Mesothelial cell of epicardium (in vitro differentiated cells): Measurements from ENCODE around the gene CCDC34. TPM values are rescaled to one million over a fixed set of nuclear protein-coding genes. Genes with fewer than 3 reads are reported as not detected.

Source experiments
- DNase-seq, 2 experiments: peaks; one replicate each; pipeline ENCODE4 v3.0.0; 2021; ENCODE audit warnings: low spot score in 2 of 2; ENCODE audit not compliant: unreplicated experiment in 2 of 2
- H3K27ac Mint-ChIP-seq: 2 replicates; pipeline ENCODE4 v1.8.0; 2021; ENCODE audit warnings: mixed read lengths
- H3K27me3 Mint-ChIP-seq: 2 replicates; pipeline ENCODE4 v1.8.0; 2021; ENCODE audit warnings: low read depth, mixed read lengths
- H3K36me3 Mint-ChIP-seq: 2 replicates; pipeline ENCODE4 v1.8.0; 2021; ENCODE audit warnings: mixed read lengths
- H3K4me1 Mint-ChIP-seq: 2 replicates; pipeline ENCODE4 v1.8.0; 2021; ENCODE audit warnings: mixed read lengths
- H3K4me3 Mint-ChIP-seq: 2 replicates; pipeline ENCODE4 v1.8.0; 2021; ENCODE audit warnings: mild to moderate bottlenecking, moderate library complexity, mixed read lengths
- H3K9me3 Mint-ChIP-seq: 2 replicates; pipeline ENCODE4 v1.8.0; 2021; ENCODE audit warnings: mixed read lengths
- CTCF ChIP-seq: fragments of 200-600 bp; sonication (generic); IDR thresholded peaks from one replicate; pipeline ENCODE4 v1.5.0; 2021; ENCODE audit warnings: antibody characterized with exemption; ENCODE audit not compliant: unreplicated experiment
- total RNA-seq: library from RNA; stranded (reverse); gene quantifications from 3 replicates; pipeline ENCODE4 v1.2.1, GENCODE V29; 2021

CCDC34 gene
- total RNA-seq, 1 donor from 2014 or later, result 13.9 TPM

- no peak for DNase-seq
- no peaks in the 10 kb centered on the region for H3K27me3 Mint-ChIP-seq
- H3K36me3 Mint-ChIP-seq, result no peaks in the 10 kb centered on the region
- H3K27ac Mint-ChIP-seq, result no peak overlapping the region
- no peak for TF ChIP-seq CTCF
- H3K4me3 Mint-ChIP-seq, result no peak overlapping the region
- H3K9me3 Mint-ChIP-seq, result peaks cover 2% of the 10 kb centered on the region
- H3K4me1 Mint-ChIP-seq, result peaks cover 34% of the 10 kb centered on the region
These were observed 54.0 kb downstream of the CCDC34 start for GRCh38 chr11:27309046-27309445.

GRCh38 chr11:27307232-27307631 lies 55.8 kb downstream of the CCDC34 start:
- Mint-ChIP-seq H3K27me3 (no peaks in the 10 kb centered on the region), H3K27ac (no peak overlapping the region), H3K36me3 (no peaks in the 10 kb centered on the region), H3K4me1 (peaks cover 25% of the 10 kb centered on the region), H3K4me3 (no peak overlapping the region), H3K9me3 (peaks cover 14% of the 10 kb centered on the region)
- TF ChIP-seq CTCF, result no peak
- DNase-seq, result no peak

- H3K27me3 Mint-ChIP-seq, result no peaks in the 10 kb centered on the region
- no peak for TF ChIP-seq CTCF
- peaks cover 14% of the 10 kb centered on the region for H3K9me3 Mint-ChIP-seq
- DNase-seq, result no peak
- no peak overlapping the region for H3K27ac Mint-ChIP-seq
- H3K36me3 Mint-ChIP-seq, result no peaks in the 10 kb centered on the region
- peaks cover 17% of the 10 kb centered on the region for H3K4me1 Mint-ChIP-seq
- no peak overlapping the region for H3K4me3 Mint-ChIP-seq
These were observed 57.3 kb downstream of the CCDC34 start for GRCh38 chr11:27305751-27306150.

- no peak for TF ChIP-seq CTCF
- Mint-ChIP-seq H3K4me3 (no peak overlapping the region), H3K27ac (no peak overlapping the region), H3K4me1 (peaks cover 14% of the 10 kb centered on the region), H3K27me3 (no peaks in the 10 kb centered on the region), H3K9me3 (peaks cover 18% of the 10 kb centered on the region), H3K36me3 (no peaks in the 10 kb centered on the region)
- DNase-seq, result no peak
These were observed 58.5 kb downstream of the CCDC34 start for GRCh38 chr11:27304514-27304913.

- no peak for DNase-seq
- peaks cover 18% of the 10 kb centered on the region for H3K9me3 Mint-ChIP-seq
- no peaks in the 10 kb centered on the region for H3K36me3 Mint-ChIP-seq
- H3K27me3 Mint-ChIP-seq, result no peaks in the 10 kb centered on the region
- H3K27ac Mint-ChIP-seq, result no peak overlapping the region
- H3K4me1 Mint-ChIP-seq, result peaks cover 8% of the 10 kb centered on the region
- no peak overlapping the region for H3K4me3 Mint-ChIP-seq
- TF ChIP-seq CTCF, result no peak
These were observed 59.1 kb downstream of the CCDC34 start for GRCh38 chr11:27303903-27304302.

GRCh38 chr11:27300974-27301373 lies 62.0 kb downstream of the CCDC34 start:
- Mint-ChIP-seq H3K4me3 (no peak overlapping the region), H3K9me3 (peaks cover 18% of the 10 kb centered on the region), H3K36me3 (no peaks in the 10 kb centered on the region), H3K4me1 (no peaks in the 10 kb centered on the region), H3K27me3 (no peaks in the 10 kb centered on the region), H3K27ac (no peak overlapping the region)
- TF ChIP-seq CTCF, result no peak
- no peak for DNase-seq
